ENCODE results near the gene NPDC1. TPM values are rescaled to one million over a fixed set of nuclear protein-coding genes. Genes with fewer than 3 reads are reported as not detected.

Gene NPDC1
- total and polyA plus RNA-seq, 2 of the 8 experiments (the other 6 are each of a cell fraction or from before 2014, with no cell fraction given) = 26.2 to 44.1 TPM

DNA sequence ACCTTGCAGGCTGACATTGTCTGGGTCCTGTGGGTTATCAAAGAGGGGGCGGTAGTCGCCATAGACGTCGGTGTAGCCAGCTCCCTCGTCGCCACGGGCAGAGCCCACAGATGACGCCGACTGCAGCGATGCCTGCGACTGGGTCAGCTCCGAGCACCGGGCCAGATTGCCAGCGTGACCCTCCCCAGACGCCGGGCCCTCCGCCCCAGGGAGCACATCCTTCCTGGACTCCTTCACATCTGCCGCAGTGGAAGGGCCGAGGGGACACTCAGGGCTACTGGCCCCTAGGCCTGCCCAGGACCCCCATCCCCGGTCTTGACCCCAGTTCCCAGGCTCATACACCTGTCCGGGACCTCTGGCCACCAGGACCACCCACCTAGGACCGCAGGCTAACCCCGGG lies 31.8 kb downstream of the NPDC1 start:
- H2AFZ ChIP-seq (ENCODE audit: low read length) = no peak overlapping the region
- H2AK5ac ChIP-seq (ENCODE audit: low read depth, low read length) = no peak overlapping the region
- H3K14ac ChIP-seq (ENCODE audit: insufficient read length) = no peak overlapping the region
- no peak overlapping the region for H3K56ac ChIP-seq (replicated peaks; ENCODE audit: insufficient read length, low read depth, low read length)
- no peak overlapping the region for H2BK15ac ChIP-seq (ENCODE audit: low read length)
- no peaks in the 10 kb centered on the region for H4K20me1 ChIP-seq (replicated peaks in 1 of 2; ENCODE audit: control insufficient read depth in 1 of 2, insufficient read depth in 2 of 2, low read length in 2 of 2)
- H2BK5ac ChIP-seq (ENCODE audit: low read depth, low read length) = no peak overlapping the region
- H4K5ac ChIP-seq (ENCODE audit: insufficient read length, low read depth, low read length) = no peak overlapping the region
- no peak overlapping the region for H4K91ac ChIP-seq (replicated peaks; ENCODE audit: insufficient read length, low read length)
- H2BK120ac ChIP-seq (replicated peaks; ENCODE audit: low read depth, low read length) = no peak overlapping the region
- no peak overlapping the region for H3K18ac ChIP-seq (ENCODE audit: extremely low read depth, low read length)
- H3K4me1 ChIP-seq (replicated peaks in 1 of 4; ENCODE audit: control insufficient read depth in 3 of 4, insufficient read depth in 4 of 4, low read length in 3 of 4) = peaks cover 0 to 7% (median under 1%) of the 10 kb centered on the region in 4 experiments; a peak in 2 of 7 replicates
- H3K27me3 ChIP-seq (replicated peaks in 1 of 4; ENCODE audit: control insufficient read depth in 3 of 4, extremely low read depth in 1 of 4, insufficient read depth in 3 of 4, low read length in 3 of 4) = no peaks in the 10 kb centered on the region; a peak in 1 of 7 replicates
- no peaks in the 10 kb centered on the region; the same call in 1 of the 2 replicates for H3K23me2 ChIP-seq (ENCODE audit: low read depth, low read length)
- CTCF ChIA-PET (ENCODE audit: partially characterized antibody) = interaction anchor here (1.0 to 2.8 kb wide), 6 partner anchors 15 to 87 kb away, joined by 3 to 11 read pairs (median 4); no protein-coding TSS in a partner anchor
- H3K9me3 ChIP-seq (ENCODE audit: insufficient read depth in 2 of 2, low read depth in 1 of 2, low read length in 1 of 2) = peaks cover 0 to 27% of the 10 kb centered on the region in 2 experiments; a peak in 2 of 4 replicates
- H2BK20ac ChIP-seq (ENCODE audit: low read length) = no peak overlapping the region
- FAIRE-seq (no peak), DNase-seq (ENCODE audit: low read depth in 1 of 2, low spot score in 2 of 2) (no peak)
- no peaks in the 10 kb centered on the region for H3K79me2 ChIP-seq (ENCODE audit: control insufficient read depth in 1 of 2, insufficient read depth in 2 of 2, low read length in 2 of 2)
- no peak overlapping the region for H3K4me3 ChIP-seq (ENCODE audit: extremely low read depth in 1 of 4, insufficient read depth in 2 of 4, low read depth in 3 of 4, low read length in 4 of 4)
- H3K9ac ChIP-seq (replicated peaks in 1 of 4; ENCODE audit: extremely low read depth in 1 of 4, low read depth in 3 of 4, low read length in 3 of 4) = no peak overlapping the region
- H3K4me2 ChIP-seq (ENCODE audit: insufficient read depth in 1 of 2, low read depth in 2 of 2, low read length in 2 of 2) = no peak overlapping the region
- no peak overlapping the region for H2BK12ac ChIP-seq (ENCODE audit: low read depth, low read length)
- H4K8ac ChIP-seq (ENCODE audit: extremely low read depth, insufficient read depth, low read length) = no peak overlapping the region; the same call in 1 of the 2 replicates
- no peak overlapping the region for H3K27ac ChIP-seq (ENCODE audit: low read depth, low read length)
- H3K79me1 ChIP-seq (ENCODE audit: low read depth, low read length) = no peaks in the 10 kb centered on the region
- 85% methylated on average over 19 of the region's 23 CpGs; no CpG with 5 or more reads in 1 of the 2 experiments for WGBS, 2 experiments (ENCODE audit: extremely low coverage in 1 of 2, insufficient coverage in 1 of 2, insufficient read length in 1 of 2, insufficient replicate concordance in 2 of 2, low coverage in 1 of 2, low lambda C conversion rate in 2 of 2, missing lambda C conversion rate in 1 of 2)
- H3K23ac ChIP-seq (ENCODE audit: insufficient read length) = no peak overlapping the region
- POLR2A ChIA-PET (ENCODE audit: partially characterized antibody) = interaction anchor here (0.8 kb wide), 1 partner anchor 12 kb away, joined by 3 read pairs; no protein-coding TSS in a partner anchor
- peaks cover 0 to 13% (median 0%) of the 10 kb centered on the region in 4 experiments; a peak in 1 of 8 replicates for H3K36me3 ChIP-seq (ENCODE audit: control insufficient read depth in 2 of 4, insufficient read depth in 4 of 4, low read length in 3 of 4)
- H3K4ac ChIP-seq (replicated peaks; ENCODE audit: insufficient read length, low read depth, low read length) = no peak overlapping the region
- TF ChIP-seq SP2 (IDR thresholded peaks at IDR 0.05; ENCODE audit: low read length) (no peak), KDM4A (IDR thresholded peaks at IDR 0.05; ENCODE audit: low read depth, low read length, severe bottlenecking) (no peak), BCL11A (IDR thresholded peaks at IDR 0.05; ENCODE audit: low read depth in 2 of 2, low read length in 2 of 2) (no peak), CBX8 (IDR thresholded peaks at IDR 0.05; ENCODE audit: borderline replicate concordance, low read depth, low read length) (no peak), HDAC2 (IDR thresholded peaks at IDR 0.05; ENCODE audit: borderline replicate concordance in 1 of 2, low read depth in 2 of 2, low read length in 2 of 2) (no peak), POLR2AphosphoS5 (IDR thresholded peaks at IDR 0.05; ENCODE audit: low read depth, low read length) (no peak), PHF8 (conservative IDR thresholded peaks at IDR 0.05; ENCODE audit: low read depth, low read length) (no peak), TBP (IDR thresholded peaks at IDR 0.05; ENCODE audit: low read depth, low read length) (no peak), CREB1 (IDR thresholded peaks at IDR 0.05) (no peak), BACH1 (IDR thresholded peaks at IDR 0.05; ENCODE audit: low read length) (no peak), JUN (IDR thresholded peaks at IDR 0.05; ENCODE audit: low read depth, low read length) (no peak), RFX5 (IDR thresholded peaks at IDR 0.05; ENCODE audit: borderline replicate concordance, low read depth, low read length) (no peak), GTF2F1 (IDR thresholded peaks at IDR 0.05; ENCODE audit: borderline replicate concordance, low read depth, low read length) (no peak), CTBP2 (IDR thresholded peaks at IDR 0.05; ENCODE audit: borderline replicate concordance, insufficient read depth, insufficient read length, low read length) (no peak)
